ENCODE measurements around the gene BORCS6. TPM values are rescaled to one million over a fixed set of nuclear protein-coding genes. Genes with fewer than 3 reads are reported as not detected.

The BORCS6 gene
- total and polyA plus RNA-seq, 2 of the 13 experiments (the other 11 are each of a cell fraction or from before 2014, with no cell fraction given): 2.0 to 5.1 TPM

GRCh38 chr17:8152112-8152775 lies 37.7 kb downstream of the BORCS6 start, which contains the start of gene PER1 (continued):
- TF ChIP-seq SOX13 (IDR thresholded peaks at IDR 0.05) (no peak), SOX13 (CRISPR knock-in tag; conservative IDR thresholded peaks at IDR 0.05 in 1 of 2, IDR thresholded peaks at IDR 0.05 in 1 of 2) (peak in 1 of 2 experiments; percentile 69; a peak in 2 of 4 replicates), PAXIP1 (CRISPR knock-in tag; conservative IDR thresholded peaks at IDR 0.05) (no peak; the same call in 1 of the 2 replicates), SOX5 (CRISPR knock-in tag; IDR thresholded peaks at IDR 0.05; ENCODE audit: borderline replicate concordance) (peak; percentile 58; the same call in 1 of the 2 replicates), SMARCC2 (IDR thresholded peaks at IDR 0.05) (no peak), POLR2AphosphoS5 (IDR thresholded peaks at IDR 0.05; ENCODE audit: low read depth, low read length) (peak; percentile 32; the same call in 1 of the 2 replicates), MEF2D (CRISPR knock-in tag; IDR thresholded peaks at IDR 0.05) (no peak), NR2C2 (CRISPR knock-in tag; IDR thresholded peaks at IDR 0.05; ENCODE audit: borderline replicate concordance) (no peak), MXD1 (CRISPR knock-in tag; IDR thresholded peaks at IDR 0.05) (peak; percentile 35; the same call in 1 of the 2 replicates), DRAP1 (CRISPR knock-in tag; IDR thresholded peaks at IDR 0.05) (peak; percentile 57; the same call in 1 of the 2 replicates), ZNF703 (CRISPR knock-in tag; IDR thresholded peaks at IDR 0.05; ENCODE audit: borderline replicate concordance) (no peak), THAP11 (CRISPR knock-in tag; IDR thresholded peaks at IDR 0.05) (0 out of 2 replicates have a peak, but pooled peaks have one; percentile 50), ZNF687 (CRISPR knock-in tag; IDR thresholded peaks at IDR 0.05) (peak; percentile 89), HBP1 (CRISPR knock-in tag; IDR thresholded peaks at IDR 0.05; ENCODE audit: low read depth) (peak; percentile 72; the same call in 1 of the 2 replicates), ARHGAP35 (CRISPR knock-in tag; IDR thresholded peaks at IDR 0.05; ENCODE audit: borderline replicate concordance) (no peak), CHCHD3 (CRISPR knock-in tag; IDR thresholded peaks at IDR 0.05) (no peak)

Measured in HepG2 (cell line).